Panc1 (cell line): ENCODE measurements around the gene CAPN9. TPM values are rescaled to one million over a fixed set of nuclear protein-coding genes. Genes with fewer than 3 reads are reported as not detected.

ENCODE experiments used
- ATAC-seq: fragments of 200-7000 bp; cut with Tn5 transposase; 2 replicates; pipeline ENCODE4 v1.9.1; 2020; ENCODE audit warnings: mild to moderate bottlenecking, moderate library complexity
- BruUV-seq: library from RNA; stranded (reverse); fragments of 400-500 nt; replicated peaks from 2 replicates; lab custom pipeline; 2021; lab: Mats Ljungman, UMichigan
- CTCF ChIA-PET: fragments of 300-600 bp; sonication (Branson Sonifier 250); formaldehyde crosslinking; loops from one replicate; lab custom pipeline; 2022; ENCODE audit warnings: antibody characterized with exemption; lab: Charles Lee
- POLR2A ChIA-PET: fragments of 300-600 bp; sonication (Branson Sonifier 250); formaldehyde crosslinking; loops from one replicate; lab custom pipeline; 2022; ENCODE audit warnings: antibody characterized with exemption; lab: Charles Lee
- DNase-seq: peaks from one replicate; pipeline ENCODE4 v3.0.0-alpha.2; 2010; ENCODE audit warnings: low read depth, low spot score
- H3K27ac ChIP-seq: 2 replicates; pipeline ENCODE4 v1.5.1; 2011; ENCODE audit warnings: mild to moderate bottlenecking, low read length, inconsistent platforms
- H3K27me3 ChIP-seq: fragments of 200-500 bp; sonication (Bioruptor generic); 2 replicates; pipeline ENCODE4 v1.6.0; 2014; ENCODE audit warnings: low read length, inconsistent platforms; ENCODE audit not compliant: control insufficient read depth, insufficient read depth
- H3K36me3 ChIP-seq: fragments of 200-500 bp; sonication (Bioruptor generic); 2 replicates; pipeline ENCODE4 v1.5.1; 2014; ENCODE audit warnings: inconsistent platforms, mild to moderate bottlenecking, low read length, moderate library complexity; ENCODE audit not compliant: control insufficient read depth, insufficient read depth
- H3K4me1 ChIP-seq: 2 replicates; pipeline ENCODE4 v1.5.1; 2011; ENCODE audit warnings: inconsistent platforms, mild to moderate bottlenecking, low read length, moderate library complexity; ENCODE audit not compliant: control insufficient read depth, insufficient read depth
- H3K4me3 ChIP-seq, 2 experiments: 2 replicates each; pipeline ENCODE4 v1.5.1; 2011 to 2012; ENCODE audit warnings: low read depth in 2 of 2, low read length in 2 of 2, mild to moderate bottlenecking in 2 of 2, inconsistent platforms in 1 of 2, moderate library complexity in 1 of 2
- H3K9me3 ChIP-seq: fragments of 200-500 bp; sonication (Bioruptor generic); 2 replicates; pipeline ENCODE4 v1.5.1; 2014; ENCODE audit warnings: low read depth, mild to moderate bottlenecking, inconsistent platforms, low read length, moderate library complexity; ENCODE audit not compliant: control insufficient read depth, insufficient read depth
- CTCF ChIP-seq: fragments of 450-650 bp; IDR thresholded peaks from 2 replicates; pipeline ENCODE4 v1.5.1; 2017; ENCODE audit warnings: mild to moderate bottlenecking
- POLR2AphosphoS5 ChIP-seq: IDR thresholded peaks from 2 replicates; pipeline ENCODE4 v1.6.1; 2012; ENCODE audit warnings: mild to moderate bottlenecking, low read depth, low read length, moderate library complexity
- SIN3A ChIP-seq: IDR thresholded peaks from 2 replicates; pipeline ENCODE4 v1.6.1; 2012; ENCODE audit warnings: low read depth, mild to moderate bottlenecking, low read length, moderate library complexity, borderline replicate concordance; ENCODE audit not compliant: insufficient read depth
- TCF7L2 ChIP-seq: IDR thresholded peaks from 2 replicates; pipeline ENCODE4 v1.6.1; 2011; ENCODE audit warnings: mild to moderate bottlenecking, low read depth, low read length, inconsistent platforms
- in situ Hi-C: cut with HindIII; loops from 2 replicates; pipeline ENCODE4 v1.10.0; 2016; ENCODE audit warnings: low sequenced_read_pairs, low pct_unique_long_range_greater_than_20kb
- intact Hi-C: fragments of 100-400 bp; cut with micrococcal nuclease; formaldehyde crosslinking; loops from one replicate; pipeline ENCODE4 v1.10.0; 2022; ENCODE audit not compliant: unreplicated experiment
- total RNA-seq: library from RNA; stranded (reverse); gene quantifications from one replicate; pipeline ENCODE4 v1.2.1, GENCODE V29; 2021; ENCODE audit not compliant: unreplicated experiment
- TF ChIP-seq, protein P1 (sequence below), 2 experiments: IDR thresholded peaks; 2 replicates each; pipeline ENCODE4 v1.6.1; 2011 to 2012; ENCODE audit warnings: low read depth in 2 of 2, control low read depth in 1 of 2, low read length in 1 of 2, mild to moderate bottlenecking in 1 of 2, moderate library complexity in 1 of 2; ENCODE audit not compliant: insufficient read depth in 1 of 2

The CAPN9 gene
- total RNA-seq, 1 experiment from 2014 or later, result not detected

GRCh38 chr1:230784163-230784562 lies 37.0 kb downstream of the CAPN9 start:
- H3K4me1 ChIP-seq, result no peaks in the 10 kb centered on the region
- TF ChIP-seq CTCF (no peak), SIN3A (no peak), TCF7L2 (no peak), POLR2AphosphoS5 (no peak)
- TF ChIP-seq, protein P1, sequence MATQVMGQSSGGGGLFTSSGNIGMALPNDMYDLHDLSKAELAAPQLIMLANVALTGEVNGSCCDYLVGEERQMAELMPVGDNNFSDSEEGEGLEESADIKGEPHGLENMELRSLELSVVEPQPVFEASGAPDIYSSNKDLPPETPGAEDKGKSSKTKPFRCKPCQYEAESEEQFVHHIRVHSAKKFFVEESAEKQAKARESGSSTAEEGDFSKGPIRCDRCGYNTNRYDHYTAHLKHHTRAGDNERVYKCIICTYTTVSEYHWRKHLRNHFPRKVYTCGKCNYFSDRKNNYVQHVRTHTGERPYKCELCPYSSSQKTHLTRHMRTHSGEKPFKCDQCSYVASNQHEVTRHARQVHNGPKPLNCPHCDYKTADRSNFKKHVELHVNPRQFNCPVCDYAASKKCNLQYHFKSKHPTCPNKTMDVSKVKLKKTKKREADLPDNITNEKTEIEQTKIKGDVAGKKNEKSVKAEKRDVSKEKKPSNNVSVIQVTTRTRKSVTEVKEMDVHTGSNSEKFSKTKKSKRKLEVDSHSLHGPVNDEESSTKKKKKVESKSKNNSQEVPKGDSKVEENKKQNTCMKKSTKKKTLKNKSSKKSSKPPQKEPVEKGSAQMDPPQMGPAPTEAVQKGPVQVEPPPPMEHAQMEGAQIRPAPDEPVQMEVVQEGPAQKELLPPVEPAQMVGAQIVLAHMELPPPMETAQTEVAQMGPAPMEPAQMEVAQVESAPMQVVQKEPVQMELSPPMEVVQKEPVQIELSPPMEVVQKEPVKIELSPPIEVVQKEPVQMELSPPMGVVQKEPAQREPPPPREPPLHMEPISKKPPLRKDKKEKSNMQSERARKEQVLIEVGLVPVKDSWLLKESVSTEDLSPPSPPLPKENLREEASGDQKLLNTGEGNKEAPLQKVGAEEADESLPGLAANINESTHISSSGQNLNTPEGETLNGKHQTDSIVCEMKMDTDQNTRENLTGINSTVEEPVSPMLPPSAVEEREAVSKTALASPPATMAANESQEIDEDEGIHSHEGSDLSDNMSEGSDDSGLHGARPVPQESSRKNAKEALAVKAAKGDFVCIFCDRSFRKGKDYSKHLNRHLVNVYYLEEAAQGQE (IDR thresholded peaks at IDR 0.05; ENCODE audit: insufficient read depth in 1 of 2, low read depth in 2 of 2, low read length in 1 of 2), result no peak
- H3K4me3 ChIP-seq, result no peak overlapping the region
- intact Hi-C loops, result no loop called here
- no peaks in the 10 kb centered on the region for H3K36me3 ChIP-seq
- H3K27me3 ChIP-seq, result peaks cover 15% of the 10 kb centered on the region
- in situ Hi-C loops, result no loop called here
- no peaks in the 10 kb centered on the region for H3K9me3 ChIP-seq
- ChIA-PET CTCF (no interaction called here), POLR2A (no interaction called here)
- no peak overlapping the region for H3K27ac ChIP-seq
- no TSS peak for BruUV-seq
- ATAC-seq (no peak), DNase-seq (no peak)

- CTCF ChIA-PET, result no interaction called here
- no peak overlapping the region for H3K27ac ChIP-seq
- H3K27me3 ChIP-seq, result peaks cover 8% of the 10 kb centered on the region
- POLR2A ChIA-PET, result no interaction called here
- H3K9me3 ChIP-seq, result no peaks in the 10 kb centered on the region
- no TSS peak for BruUV-seq
- no peak overlapping the region for H3K4me3 ChIP-seq
- DNase-seq, result no peak
- TF ChIP-seq SIN3A (no peak), POLR2AphosphoS5 (no peak), TCF7L2 (no peak), CTCF (no peak)
- TF ChIP-seq, protein P1 (IDR thresholded peaks at IDR 0.05; ENCODE audit: insufficient read depth in 1 of 2, low read depth in 2 of 2, low read length in 1 of 2), result no peak
- H3K36me3 ChIP-seq, result no peaks in the 10 kb centered on the region
- in situ Hi-C loops (no loop called here), intact Hi-C loops (no loop called here)
- ATAC-seq, result no peak
- H3K4me1 ChIP-seq, result no peaks in the 10 kb centered on the region
Measured at GRCh38 chr1:230785636-230786384, 38.6 kb downstream of the CAPN9 start.
